ENCODE results near the gene NKX1-1.
"Not testable (repeated sequence)": the region's sequence is repeated elsewhere in the genome, so short reads cannot be mapped to it uniquely, and the experiment has no call there.

The NKX1-1 gene

GRCh38 chr4:1403591-1404572 is 2.4 kb downstream of the NKX1-1 start:
- no peak for DNase-seq

GRCh38 chr4:1403177-1403583 is 3.1 kb downstream of the NKX1-1 start:
- DNase-seq = no peak

- DNase-seq = no peak
Observed at GRCh38 chr4:1402516-1403091, 3.6 kb downstream of the NKX1-1 start.

- DNase-seq = no peak
Observed at GRCh38 chr4:1402021-1402515, 4.2 kb downstream of the NKX1-1 start.

- no peak for DNase-seq
Observed at GRCh38 chr4:1401409-1402020, 4.7 kb downstream of the NKX1-1 start.

GRCh38 chr4:1400831-1401408 is 5.3 kb downstream of the NKX1-1 start:
- DNase-seq = no peak

GRCh38 chr4:1400191-1400805 is 5.9 kb downstream of the NKX1-1 start:
- no peak for DNase-seq

- no peak for DNase-seq
Observed at GRCh38 chr4:1399508-1400190, 6.6 kb downstream of the NKX1-1 start.

- no peak for DNase-seq
Observed at GRCh38 chr4:1398681-1399507, 7.3 kb downstream of the NKX1-1 start.

GRCh38 chr4:1396806-1397455 is 9.3 kb downstream of the NKX1-1 start:
- no peak for DNase-seq

GRCh38 chr4:1395941-1396805 is 10.1 kb downstream of the NKX1-1 start:
- no peak for DNase-seq

- not testable (repeated sequence) for DNase-seq
Observed at GRCh38 chr4:1395389-1395820, 10.8 kb downstream of the NKX1-1 start.

GRCh38 chr4:1394554-1395388 is 11.5 kb downstream of the NKX1-1 start:
- not testable (repeated sequence) for DNase-seq

- DNase-seq = no peak
Observed at GRCh38 chr4:1393866-1394265, 12.4 kb downstream of the NKX1-1 start.

- DNase-seq = not testable (repeated sequence)
Observed at GRCh38 chr4:1393363-1393762, 12.9 kb downstream of the NKX1-1 start.

- DNase-seq = no peak
Observed at GRCh38 chr4:1385373-1386340, 20.6 kb downstream of the NKX1-1 start.

GRCh38 chr4:1384675-1385372 is 21.4 kb downstream of the NKX1-1 start:
- DNase-seq = no peak

All from activated gamma-delta T cell (primary cell).